ENCODE results near the gene NPHS1.

Gene NPHS1

DNA sequence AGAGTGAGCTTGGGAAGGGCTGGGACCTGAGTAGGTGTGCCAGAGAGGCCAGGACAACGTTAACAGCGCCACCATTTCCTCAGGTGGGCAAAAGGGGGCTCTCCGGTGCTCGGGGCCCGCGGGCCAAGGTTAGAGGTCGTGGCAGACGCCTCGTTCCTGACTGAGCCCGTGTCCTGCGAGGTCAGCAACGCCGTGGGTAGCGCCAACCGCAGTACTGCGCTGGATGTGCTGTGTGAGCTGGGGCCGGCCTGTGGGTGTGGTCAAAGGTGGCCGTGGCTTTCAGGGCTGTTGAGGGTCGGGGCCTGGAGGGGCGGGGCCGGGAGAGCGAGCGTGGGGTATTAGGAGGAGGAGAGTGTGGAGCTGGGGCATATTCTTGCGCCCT lies 8.1 kb upstream of the NPHS1 start:
- TF ChIP-seq, protein P1, sequence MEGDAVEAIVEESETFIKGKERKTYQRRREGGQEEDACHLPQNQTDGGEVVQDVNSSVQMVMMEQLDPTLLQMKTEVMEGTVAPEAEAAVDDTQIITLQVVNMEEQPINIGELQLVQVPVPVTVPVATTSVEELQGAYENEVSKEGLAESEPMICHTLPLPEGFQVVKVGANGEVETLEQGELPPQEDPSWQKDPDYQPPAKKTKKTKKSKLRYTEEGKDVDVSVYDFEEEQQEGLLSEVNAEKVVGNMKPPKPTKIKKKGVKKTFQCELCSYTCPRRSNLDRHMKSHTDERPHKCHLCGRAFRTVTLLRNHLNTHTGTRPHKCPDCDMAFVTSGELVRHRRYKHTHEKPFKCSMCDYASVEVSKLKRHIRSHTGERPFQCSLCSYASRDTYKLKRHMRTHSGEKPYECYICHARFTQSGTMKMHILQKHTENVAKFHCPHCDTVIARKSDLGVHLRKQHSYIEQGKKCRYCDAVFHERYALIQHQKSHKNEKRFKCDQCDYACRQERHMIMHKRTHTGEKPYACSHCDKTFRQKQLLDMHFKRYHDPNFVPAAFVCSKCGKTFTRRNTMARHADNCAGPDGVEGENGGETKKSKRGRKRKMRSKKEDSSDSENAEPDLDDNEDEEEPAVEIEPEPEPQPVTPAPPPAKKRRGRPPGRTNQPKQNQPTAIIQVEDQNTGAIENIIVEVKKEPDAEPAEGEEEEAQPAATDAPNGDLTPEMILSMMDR (IDR thresholded peaks at IDR 0.05; ENCODE audit: low read depth, low read length): no peak
- no peak for TF ChIP-seq POLR2A (IDR thresholded peaks at IDR 0.05; ENCODE audit: extremely low read depth, insufficient read length)
- no peak overlapping the region for H3K4me3 ChIP-seq (ENCODE audit: low read depth, low read length)
- no peak for DNase-seq (ENCODE audit: low read depth)

DNA sequence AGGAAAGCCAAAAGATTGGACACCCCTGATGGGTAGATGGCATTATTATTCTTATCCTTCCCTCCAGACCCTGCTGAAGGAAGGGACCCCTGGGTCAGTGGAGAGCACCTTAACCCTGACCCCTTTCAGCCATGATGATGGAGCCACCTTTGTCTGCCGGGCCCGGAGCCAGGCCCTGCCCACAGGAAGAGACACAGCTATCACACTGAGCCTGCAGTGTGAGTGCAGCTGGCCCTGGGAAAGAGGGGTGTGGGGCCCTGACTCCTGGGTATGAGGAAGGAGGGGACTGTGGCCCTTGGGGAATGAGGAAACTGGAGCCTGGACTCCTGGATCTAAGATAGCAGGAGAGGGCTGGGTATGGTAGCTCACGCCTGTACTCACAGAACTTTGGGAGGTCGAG lies 7.1 kb upstream of the NPHS1 start:
- H3K4me3 ChIP-seq (ENCODE audit: low read depth, low read length): no peak overlapping the region
- no peak for DNase-seq (ENCODE audit: low read depth)
- TF ChIP-seq POLR2A (IDR thresholded peaks at IDR 0.05; ENCODE audit: extremely low read depth, insufficient read length): no peak
- TF ChIP-seq, protein P1 (IDR thresholded peaks at IDR 0.05; ENCODE audit: low read depth, low read length): no peak
- TF ChIP-seq, protein P2, sequence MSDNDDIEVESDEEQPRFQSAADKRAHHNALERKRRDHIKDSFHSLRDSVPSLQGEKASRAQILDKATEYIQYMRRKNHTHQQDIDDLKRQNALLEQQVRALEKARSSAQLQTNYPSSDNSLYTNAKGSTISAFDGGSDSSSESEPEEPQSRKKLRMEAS (IDR thresholded peaks at IDR 0.05; ENCODE audit: low read depth, low read length): no peak
- TF ChIP-seq MYC (IDR thresholded peaks at IDR 0.05; ENCODE audit: low read depth, low read length): no peak

DNA sequence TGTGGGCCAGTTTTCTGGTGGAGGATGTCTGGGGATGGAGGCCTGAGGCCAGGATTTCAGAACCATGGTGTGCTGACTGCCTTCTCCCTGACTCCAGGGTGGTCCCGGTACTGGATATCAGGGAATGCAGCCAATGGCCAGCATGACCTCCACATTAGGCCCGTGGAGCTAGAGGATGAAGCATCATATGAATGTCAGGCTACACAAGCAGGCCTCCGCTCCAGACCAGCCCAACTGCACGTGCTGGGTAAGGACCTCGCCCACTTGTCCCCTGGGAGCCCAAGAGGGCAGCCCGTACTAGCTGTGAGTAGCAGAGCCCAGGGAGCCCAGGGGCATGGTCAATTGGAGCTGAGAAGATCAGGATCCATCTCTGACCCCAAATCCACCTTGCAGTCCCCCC lies 6.0 kb upstream of the NPHS1 start:
- H3K4me3 ChIP-seq (ENCODE audit: low read depth, low read length): no peak overlapping the region
- TF ChIP-seq, protein P1 (IDR thresholded peaks at IDR 0.05; ENCODE audit: low read depth, low read length): no peak
- TF ChIP-seq, protein P2 (IDR thresholded peaks at IDR 0.05; ENCODE audit: low read depth, low read length): no peak
- TF ChIP-seq POLR2A (IDR thresholded peaks at IDR 0.05; ENCODE audit: extremely low read depth, insufficient read length) (no peak), MYC (IDR thresholded peaks at IDR 0.05; ENCODE audit: low read depth, low read length) (no peak)
- no peak for DNase-seq (ENCODE audit: low read depth)

DNA sequence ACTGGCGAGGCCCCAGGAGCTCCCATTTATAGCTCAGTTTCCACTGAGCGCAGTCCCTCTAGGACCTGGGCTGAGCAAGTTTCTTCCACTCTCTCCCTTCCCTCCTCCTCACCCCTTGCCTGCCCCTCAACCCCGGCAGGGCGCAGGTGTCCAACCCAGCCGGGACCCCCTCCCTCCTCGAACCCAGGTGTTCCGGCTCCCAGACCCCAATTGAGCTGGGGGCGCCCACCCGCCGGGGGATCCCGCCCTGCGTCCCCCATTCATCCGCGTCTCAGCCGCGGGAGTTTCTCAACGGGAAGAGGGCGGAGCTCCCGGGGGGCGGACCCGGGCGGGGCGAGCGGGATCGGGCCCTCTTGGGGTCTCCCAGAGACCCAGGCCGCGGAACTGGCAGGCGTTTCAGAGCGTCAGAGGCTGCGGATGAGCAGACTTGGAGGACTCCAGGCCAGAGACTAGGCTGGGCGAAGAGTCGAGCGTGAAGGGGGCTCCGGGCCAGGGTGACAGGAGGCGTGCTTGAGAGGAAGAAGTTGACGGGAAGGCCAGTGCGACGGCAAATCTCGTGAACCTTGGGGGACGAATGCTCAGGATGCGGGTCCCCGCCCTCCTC lies 4.3 kb upstream of the NPHS1 start, which contains the start of gene KIRREL2:
Gene KIRREL2, plus strand, starts transcription at position 366 of the 604 bp plus-strand sequence. Its CDS starts 209 bp downstream, at position 575.
- no peak within 1 kb of the TSS for H3K4me3 ChIP-seq (ENCODE audit: low read depth, low read length)
- no peak for DNase-seq (ENCODE audit: low read depth)
- TF ChIP-seq POLR2A (IDR thresholded peaks at IDR 0.05; ENCODE audit: extremely low read depth, insufficient read length) (no peak), MYC (IDR thresholded peaks at IDR 0.05; ENCODE audit: low read depth, low read length) (no peak)
- TF ChIP-seq, protein P2 (IDR thresholded peaks at IDR 0.05; ENCODE audit: low read depth, low read length): no peak
- TF ChIP-seq, protein P1 (IDR thresholded peaks at IDR 0.05; ENCODE audit: low read depth, low read length): no peak

DNA sequence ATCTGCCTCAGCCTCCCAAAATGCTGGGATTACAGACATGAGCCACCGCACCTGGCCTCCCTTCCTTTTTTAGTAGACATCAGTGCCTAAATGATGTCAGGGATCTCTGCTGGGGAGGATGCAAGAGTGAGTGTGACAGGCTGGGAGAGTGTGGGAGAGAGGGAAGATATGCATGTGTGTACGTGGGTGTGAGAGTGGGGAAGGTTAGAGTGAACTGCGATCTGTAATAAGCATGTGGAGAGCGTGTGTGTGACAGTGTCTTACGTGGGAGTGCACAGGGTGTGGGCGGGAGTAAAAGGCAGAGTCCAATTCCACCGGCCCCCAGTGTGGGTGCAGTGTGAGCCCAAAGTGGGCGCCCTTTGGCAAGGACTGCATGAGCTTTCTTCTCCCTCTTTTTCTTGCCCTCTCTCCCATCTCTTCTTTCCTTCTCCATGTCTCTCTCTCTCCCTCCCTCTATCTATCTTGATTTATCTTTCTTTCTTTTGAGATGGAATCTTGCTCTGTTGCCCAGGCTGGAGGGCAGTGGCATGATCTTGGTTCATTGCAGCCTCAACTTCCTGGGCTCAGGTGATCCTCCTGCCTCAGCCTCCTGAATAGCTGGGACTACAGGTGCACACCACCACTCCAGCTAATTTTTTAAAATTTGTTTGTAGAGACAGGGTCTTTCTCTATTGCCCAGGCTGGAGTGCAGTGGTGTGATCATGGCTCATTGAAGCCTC lies 893 bp upstream of the NPHS1 start:
- TF ChIP-seq, protein P2 (IDR thresholded peaks at IDR 0.05; ENCODE audit: low read depth, low read length): no peak
- TF ChIP-seq MYC (IDR thresholded peaks at IDR 0.05; ENCODE audit: low read depth, low read length): no peak
- no peak for TF ChIP-seq POLR2A (IDR thresholded peaks at IDR 0.05; ENCODE audit: extremely low read depth, insufficient read length)
- TF ChIP-seq, protein P1 (IDR thresholded peaks at IDR 0.05; ENCODE audit: low read depth, low read length): no peak
- no peak overlapping the region for H3K4me3 ChIP-seq (ENCODE audit: low read depth, low read length)
- no peak for DNase-seq (ENCODE audit: low read depth)

All from NB4 (cell line).